RCC 7860 (cell line): ENCODE data around the gene SMOC2.

ENCODE experiments used
- DNase-seq: peaks from one replicate; pipeline ENCODE4 v3.0.0-alpha.2; 2015; ENCODE audit warnings: low spot score
- FAIRE-seq: peaks from 2 replicates; lab custom pipeline; 2012; peaks lifted over from hg19 to GRCh38; lab: Jason Lieb, UNC

SMOC2 gene

GRCh38 chr6:168415098-168415992 is 25.6 kb upstream of the SMOC2 start:
- no peak for DNase-seq
- no peak for FAIRE-seq

GRCh38 chr6:168415993-168416530 is 24.9 kb upstream of the SMOC2 start:
- FAIRE-seq: no peak
- no peak for DNase-seq

GRCh38 chr6:168416531-168416930 is 24.5 kb upstream of the SMOC2 start:
- DNase-seq (no peak), FAIRE-seq (no peak)

GRCh38 chr6:168417191-168417590 is 23.8 kb upstream of the SMOC2 start:
- no peak for DNase-seq
- no peak for FAIRE-seq

GRCh38 chr6:168417679-168418557 is 23.1 kb upstream of the SMOC2 start:
- DNase-seq (no peak), FAIRE-seq (no peak)

GRCh38 chr6:168418711-168419121 is 22.3 kb upstream of the SMOC2 start:
- FAIRE-seq (no peak), DNase-seq (no peak)

- FAIRE-seq (no peak), DNase-seq (no peak)
These were observed 21.4 kb upstream of the SMOC2 start for GRCh38 chr6:168419569-168419968.

- DNase-seq (no peak), FAIRE-seq (no peak)
These were observed 20.9 kb upstream of the SMOC2 start for GRCh38 chr6:168420084-168420483.

GRCh38 chr6:168420706-168421105 is 20.3 kb upstream of the SMOC2 start:
- FAIRE-seq (no peak), DNase-seq (no peak)

GRCh38 chr6:168427184-168427583 is 13.8 kb upstream of the SMOC2 start:
- DNase-seq: no peak
- no peak for FAIRE-seq

GRCh38 chr6:168428052-168428826 is 12.7 kb upstream of the SMOC2 start:
- FAIRE-seq (no peak), DNase-seq (no peak)

- FAIRE-seq: no peak
- DNase-seq: no peak
These were observed 12.1 kb upstream of the SMOC2 start for GRCh38 chr6:168428863-168429262.

- no peak for FAIRE-seq
These were observed 8.8 kb upstream of the SMOC2 start for GRCh38 chr6:168432196-168432595.

GRCh38 chr6:168433898-168434297 is 7.1 kb upstream of the SMOC2 start:
- DNase-seq (no peak), FAIRE-seq (no peak)

More at GRCh38 chr6:168432196-168432595, 8.8 kb upstream of the SMOC2 start:
- no peak for DNase-seq

GRCh38 chr6:168434505-168434904 is 6.5 kb upstream of the SMOC2 start:
- no peak for DNase-seq
- no peak for FAIRE-seq

GRCh38 chr6:168437751-168438150 is 3.2 kb upstream of the SMOC2 start:
- DNase-seq: no peak
- no peak for FAIRE-seq

GRCh38 chr6:168438783-168439520 is 2.0 kb upstream of the SMOC2 start:
- DNase-seq (no peak), FAIRE-seq (no peak)

GRCh38 chr6:168439794-168440450 is 1.1 kb upstream of the SMOC2 start:
- no peak for FAIRE-seq
- no peak for DNase-seq
